Transverse colon (tissue), 4 donors: ENCODE results near the gene CHD6. TPM values are rescaled to one million over a fixed set of nuclear protein-coding genes. Genes with fewer than 3 reads are reported as not detected.

Source experiments
- DNase-seq: peaks from one replicate; pipeline ENCODE4 v3.0.0-alpha.2; 2019
- H3K27ac ChIP-seq, 4 donors: fragments of 200-600 bp; sonication (generic); 2 replicates each; pipeline ENCODE4 v1.5.1; 2016 to 2018; ENCODE audit warnings: inconsistent platforms in 4 of 4
- H3K27me3 ChIP-seq: fragments of 200-600 bp; sonication (generic); 2 replicates; pipeline ENCODE4 v1.5.1; 2017; ENCODE audit warnings: inconsistent platforms
- H3K36me3 ChIP-seq, 4 donors: fragments of 200-600 bp; sonication (generic); 2 replicates each; pipeline ENCODE4 v1.5.1; 2017 to 2019; ENCODE audit warnings: inconsistent platforms in 4 of 4
- H3K4me1 ChIP-seq, 4 donors: fragments of 200-600 bp; sonication (generic); 2 replicates each; pipeline ENCODE4 v1.5.1; 2017 to 2020; ENCODE audit warnings: inconsistent platforms in 4 of 4
- H3K4me3 ChIP-seq, 4 donors: fragments of 200-600 bp; sonication (generic); 1 replicate in 1 of 4; 2 replicates in 3 of 4; pipeline versions ENCODE4 v1.5.1 to v1.6.1; 2017 to 2019; ENCODE audit warnings: inconsistent platforms in 4 of 4
- H3K9me3 ChIP-seq, 2 donors: fragments of 200-600 bp; sonication (generic); 2 replicates each; pipeline ENCODE4 v1.5.1; 2017 to 2019; ENCODE audit warnings: inconsistent platforms in 2 of 2
- CTCF ChIP-seq, 5 experiments: fragments of 200-600 bp in 3 of 5; fragments of 450-650 bp in 2 of 5; sonication (generic) in 3 of 5; IDR thresholded peaks; 1 replicate in 2 of 5; 2 replicates in 3 of 5; pipeline ENCODE4 v1.5.1; 2016 to 2017; ENCODE audit warnings: antibody characterized with exemption in 5 of 5, inconsistent platforms in 3 of 5, mild to moderate bottlenecking in 2 of 5, moderate library complexity in 1 of 5
- EP300 ChIP-seq: sonication (generic); formaldehyde crosslinking; IDR thresholded peaks from one replicate; pipeline ENCODE4 v1.6.1; 2017; ENCODE audit warnings: antibody characterized with exemption, low read depth
- POLR2A ChIP-seq: fragments of 450-650 bp; IDR thresholded peaks from one replicate; pipeline ENCODE4 v1.6.1; 2016; ENCODE audit warnings: antibody characterized with exemption, mild to moderate bottlenecking, moderate library complexity
- POLR2AphosphoS5 ChIP-seq, 3 donors: sonication (generic); formaldehyde crosslinking; IDR thresholded peaks; one replicate each; pipeline ENCODE4 v1.6.1; 2016; ENCODE audit warnings: antibody characterized with exemption in 3 of 3
- WGBS, 2 donors: methylation state at CpG; one replicate each; pipeline ENCODE4 v1.1.5; 2018; ENCODE audit warnings: low coverage in 1 of 2; 5-methylcytosine and 5-hydroxymethylcytosine counted together
- in situ Hi-C, 4 donors: fragments of 200-750 bp; cut with MboI; loops; one replicate each; pipeline versions ENCODE4 v1.15.0 to v1.15.1; 2017; ENCODE audit warnings: low sequenced_read_pairs in 3 of 4, low pct_ligation_motif_present in 1 of 4, low pct_unique_long_range_greater_than_20kb in 1 of 4
- intact Hi-C: fragments of 100-400 bp; cut with DNase I; formaldehyde crosslinking; loops from one replicate; pipeline ENCODE4 v1.15.1; 2023; ENCODE audit warnings: low total_unique reads
- total RNA-seq, 4 donors: library from RNA; depleted of rRNA; stranded (reverse); fragments of >200 nt; gene quantifications; one replicate each; pipeline ENCODE4 v1.1.0, GENCODE V29; 2016

The CHD6 gene
- total RNA-seq, 4 donors from 2014 or later: 27.3 to 42.1 (median 27.9) TPM

- WGBS, 2 donors: 62 to 85% methylated on average over 2 to 3 of the region's 3 CpGs
- intact Hi-C loops (no loop called here), in situ Hi-C loops (no loop called here)
- no peak overlapping the region for H3K27ac ChIP-seq
- DNase-seq: no peak
- peaks cover 0 to 21% (median 7%) of the 10 kb centered on the region in 4 donors for H3K36me3 ChIP-seq
- no peaks in the 10 kb centered on the region for H3K27me3 ChIP-seq
- no peak overlapping the region for H3K4me3 ChIP-seq
- TF ChIP-seq EP300 (no peak), POLR2AphosphoS5 (IDR thresholded peaks at IDR 0.05) (no peak), POLR2A (no peak), CTCF (IDR thresholded peaks at IDR 0.05) (no peak)
- no peaks in the 10 kb centered on the region for H3K9me3 ChIP-seq
- H3K4me1 ChIP-seq: peaks cover 0 to 9% (median 0%) of the 10 kb centered on the region in 4 donors
Observed at GRCh38 chr20:41428285-41428684, 189.9 kb downstream of the CHD6 start.

GRCh38 chr20:41427833-41428232, 190.3 kb downstream of the CHD6 start:
- 69% methylated on average over 1 of the region's 1 CpG; no CpG with 5 or more reads in 1 of the 2 donors for WGBS, 2 donors
- TF ChIP-seq EP300: no peak
- TF ChIP-seq POLR2AphosphoS5 (IDR thresholded peaks at IDR 0.05): no peak
- no peak for TF ChIP-seq POLR2A
- no peak for TF ChIP-seq CTCF (IDR thresholded peaks at IDR 0.05)
- no peaks in the 10 kb centered on the region for H3K9me3 ChIP-seq
- no peak overlapping the region for H3K4me3 ChIP-seq
- no peak overlapping the region for H3K27ac ChIP-seq
- H3K4me1 ChIP-seq: peaks cover 0 to 9% (median 0%) of the 10 kb centered on the region in 4 donors
- intact Hi-C loops (no loop called here), in situ Hi-C loops (no loop called here)
- H3K36me3 ChIP-seq: peaks cover 0 to 21% (median 9%) of the 10 kb centered on the region in 4 donors
- no peaks in the 10 kb centered on the region for H3K27me3 ChIP-seq
- DNase-seq: no peak

- in situ Hi-C loops (no loop called here), intact Hi-C loops (no loop called here)
- peaks cover 0 to 22% (median 12%) of the 10 kb centered on the region in 4 donors for H3K36me3 ChIP-seq
- H3K27me3 ChIP-seq: no peaks in the 10 kb centered on the region
- no peak for TF ChIP-seq CTCF (IDR thresholded peaks at IDR 0.05)
- TF ChIP-seq POLR2A: no peak
- no peak for TF ChIP-seq POLR2AphosphoS5 (IDR thresholded peaks at IDR 0.05)
- no peak for TF ChIP-seq EP300
- WGBS, 2 donors: 92 to 94% methylated on average over 7 to 8 of the region's 8 CpGs
- H3K9me3 ChIP-seq: no peaks in the 10 kb centered on the region
- H3K4me3 ChIP-seq: no peak overlapping the region
- H3K4me1 ChIP-seq: peaks cover 0 to 9% (median 0%) of the 10 kb centered on the region in 4 donors
- DNase-seq: no peak
- no peak overlapping the region for H3K27ac ChIP-seq
Observed at GRCh38 chr20:41426976-41427375, 191.2 kb downstream of the CHD6 start.

GRCh38 chr20:41426086-41426830, 191.9 kb downstream of the CHD6 start:
- Histone ChIP-seq H3K27me3 (no peaks in the 10 kb centered on the region), H3K4me3 (no peak overlapping the region), H3K36me3 (peaks cover 0 to 30% (median 16%) of the 10 kb centered on the region in 4 donors), H3K27ac (peak overlapping the region in 1 of 4 donors; percentile 18), H3K9me3 (no peaks in the 10 kb centered on the region), H3K4me1 (peaks cover 0 to 9% (median 0%) of the 10 kb centered on the region in 4 donors)
- in situ Hi-C loops: no loop called here
- DNase-seq: no peak
- WGBS, 2 donors: 74 to 80% methylated on average over 8 to 11 of the region's 11 CpGs
- TF ChIP-seq EP300 (no peak), CTCF (IDR thresholded peaks at IDR 0.05) (no peak), POLR2A (no peak), POLR2AphosphoS5 (IDR thresholded peaks at IDR 0.05) (no peak)
- intact Hi-C loops: no loop called here
